HCT116 (cell line): Measurements from ENCODE around the gene MOB3B. TPM values are rescaled to one million over a fixed set of nuclear protein-coding genes. Genes with fewer than 3 reads are reported as not detected.

Experiments used
- ATAC-seq: fragments of 200-7000 bp; cut with Tn5 transposase; 2 replicates; pipeline ENCODE4 v1.9.1; 2020; ENCODE audit warnings: mild to moderate bottlenecking, moderate library complexity
- BruUV-seq: library from RNA; stranded (reverse); fragments of 400-500 nt; replicated peaks from 2 replicates; lab custom pipeline; 2021; lab: Mats Ljungman, UMichigan
- CTCF ChIA-PET: fragments of 300-600 bp; sonication (Branson Sonifier 250); formaldehyde crosslinking; loops from one replicate; lab custom pipeline; 2021; ENCODE audit warnings: antibody characterized with exemption; lab: Charles Lee
- POLR2A ChIA-PET: fragments of 300-600, 350-600 bp; sonication (Branson Sonifier 250); formaldehyde crosslinking; loops from one replicate; lab custom pipeline; 2021; ENCODE audit warnings: antibody characterized with exemption; lab: Charles Lee
- RAD21 ChIA-PET, 2 experiments: fragments of 300-600 bp; sonication (Branson Sonifier 250); formaldehyde crosslinking; loops; one replicate each; lab custom pipeline; 2023; ENCODE audit warnings: low total read pairs in 2 of 2; ENCODE audit not compliant: uncharacterized antibody in 2 of 2, unreplicated experiment in 2 of 2, low non-redundant PET in 1 of 2; lab: Charles Lee
- DNase-seq: peaks from one replicate; pipeline ENCODE4 v3.0.0-alpha.2; 2010; ENCODE audit warnings: low read depth, low spot score
- H2AFZ ChIP-seq: fragments of 200-600 bp; shearing (Covaris generic), sonication (generic); 2 replicates; pipeline ENCODE4 v1.6.1; 2017; ENCODE audit warnings: low read depth, mixed run types, mixed read lengths, antibody characterized with exemption, low read length; ENCODE audit not compliant: poor library complexity, severe bottlenecking
- H3K27ac ChIP-seq: 2 replicates; pipeline ENCODE4 v1.5.1; 2012; ENCODE audit warnings: low read depth, low read length
- H3K27me3 ChIP-seq: fragments of 200-600 bp; sonication (generic); 2 replicates; pipeline ENCODE4 v1.6.1; 2016; ENCODE audit warnings: mixed run types, low read length, mixed read lengths; ENCODE audit not compliant: insufficient read depth
- H3K36me3 ChIP-seq, 2 experiments: fragments of 200-500 bp in 1 of 2; fragments of 200-600 bp in 1 of 2; sonication (Bioruptor generic) in 1 of 2; sonication (generic) in 1 of 2; 2 replicates each; pipeline versions ENCODE4 v1.5.1 to v1.6.1; 2014 to 2016; ENCODE audit warnings: low read length in 2 of 2, inconsistent platforms in 1 of 2, mixed read lengths in 1 of 2, mixed run types in 1 of 2; ENCODE audit not compliant: insufficient read depth in 2 of 2, control insufficient read depth in 1 of 2
- H3K4me1 ChIP-seq, 2 experiments: fragments of 200-600 bp in 1 of 2; sonication (generic) in 1 of 2; 2 replicates each; pipeline versions ENCODE4 v1.5.1 to v1.6.1; 2012 to 2017; ENCODE audit warnings: low read length in 2 of 2, inconsistent platforms in 1 of 2, mild to moderate bottlenecking in 1 of 2, mixed read lengths in 1 of 2, mixed run types in 1 of 2, moderate library complexity in 1 of 2; ENCODE audit not compliant: insufficient read depth in 2 of 2, control insufficient read depth in 1 of 2
- H3K4me2 ChIP-seq: fragments of 200-600 bp; sonication (generic); 2 replicates; pipeline ENCODE4 v1.6.1; 2017; ENCODE audit warnings: mixed run types, low read length, mixed read lengths
- H3K4me3 ChIP-seq, 2 experiments: fragments of 200-600 bp in 1 of 2; sonication (generic) in 1 of 2; replicated peaks in 1 of 2; 2 replicates each; pipeline ENCODE4 v1.5.1; 2011 to 2016; ENCODE audit warnings: low read length in 2 of 2, control low read depth in 1 of 2, low read depth in 1 of 2, mild to moderate bottlenecking in 1 of 2, mixed read lengths in 1 of 2, mixed run types in 1 of 2
- H3K79me2 ChIP-seq: fragments of 200-600 bp; sonication (generic); 2 replicates; pipeline ENCODE4 v1.6.1; 2017; ENCODE audit warnings: mild to moderate bottlenecking, mixed run types, low read length, moderate library complexity, mixed read lengths; ENCODE audit not compliant: insufficient read depth
- H3K9ac ChIP-seq: fragments of 200-600 bp; sonication (generic); 2 replicates; pipeline ENCODE4 v1.6.1; 2016; ENCODE audit warnings: low read length, mixed read lengths
- H3K9me2 ChIP-seq: fragments of 200-600 bp; sonication (generic), shearing (Covaris generic); 2 replicates; pipeline ENCODE4 v1.6.1; 2017; ENCODE audit warnings: mixed run types, mild to moderate bottlenecking, moderate library complexity; ENCODE audit not compliant: insufficient read depth
- H3K9me3 ChIP-seq, 2 experiments: fragments of 200-500 bp in 1 of 2; fragments of 200-600 bp in 1 of 2; sonication (Bioruptor generic) in 1 of 2; sonication (generic) in 1 of 2; 2 replicates each; pipeline ENCODE4 v1.6.1; 2014 to 2017; ENCODE audit warnings: low read length in 2 of 2, mixed read lengths in 2 of 2, inconsistent platforms in 1 of 2, low read depth in 1 of 2, mild to moderate bottlenecking in 1 of 2, mixed run types in 1 of 2, moderate library complexity in 1 of 2; ENCODE audit not compliant: control insufficient read depth in 1 of 2, insufficient read depth in 1 of 2
- H4K20me1 ChIP-seq: fragments of 200-600 bp; sonication (generic), shearing (Covaris generic); 2 replicates; pipeline ENCODE4 v1.6.1; 2017; ENCODE audit warnings: mixed run types, mild to moderate bottlenecking, moderate library complexity; ENCODE audit not compliant: insufficient read depth
- CEBPB ChIP-seq: IDR thresholded peaks from 2 replicates; pipeline ENCODE4 v1.6.1; 2012; ENCODE audit warnings: low read depth
- POLR2A ChIP-seq: IDR thresholded peaks from 2 replicates; pipeline ENCODE4 v1.7.0; 2011; ENCODE audit warnings: borderline replicate concordance; ENCODE audit not compliant: insufficient read depth, insufficient read length; ENCODE audit errors: extremely low read depth
- RAD21 ChIP-seq: IDR thresholded peaks from 2 replicates; pipeline ENCODE4 v1.6.1; 2012; ENCODE audit warnings: low read depth, mild to moderate bottlenecking
- SIN3A ChIP-seq: IDR thresholded peaks from 2 replicates; pipeline ENCODE4 v1.6.1; 2012; ENCODE audit warnings: low read depth
- ZNF274 ChIP-seq: fragments of 200-500 bp; sonication (Bioruptor generic); IDR thresholded peaks from 2 replicates; pipeline ENCODE4 v1.6.1; 2014; ENCODE audit warnings: mild to moderate bottlenecking, low read depth, low read length, inconsistent platforms
- intact Hi-C: fragments of 100-400 bp; cut with micrococcal nuclease; formaldehyde crosslinking; loops from 2 replicates; pipeline ENCODE4 v1.10.0; 2022
- total RNA-seq: library from RNA; stranded (reverse); gene quantifications from one replicate; pipeline ENCODE4 v1.2.1, GENCODE V29; 2021; ENCODE audit not compliant: unreplicated experiment
- TF ChIP-seq, protein P1 (sequence below): IDR thresholded peaks from 2 replicates; pipeline ENCODE4 v1.6.1; 2012; ENCODE audit warnings: low read depth
- TF ChIP-seq, protein P2 (sequence below): IDR thresholded peaks from 2 replicates; pipeline ENCODE4 v1.6.1; 2012

MOB3B gene
- total RNA-seq, 1 experiment from 2014 or later = 1.2 TPM

DNA sequence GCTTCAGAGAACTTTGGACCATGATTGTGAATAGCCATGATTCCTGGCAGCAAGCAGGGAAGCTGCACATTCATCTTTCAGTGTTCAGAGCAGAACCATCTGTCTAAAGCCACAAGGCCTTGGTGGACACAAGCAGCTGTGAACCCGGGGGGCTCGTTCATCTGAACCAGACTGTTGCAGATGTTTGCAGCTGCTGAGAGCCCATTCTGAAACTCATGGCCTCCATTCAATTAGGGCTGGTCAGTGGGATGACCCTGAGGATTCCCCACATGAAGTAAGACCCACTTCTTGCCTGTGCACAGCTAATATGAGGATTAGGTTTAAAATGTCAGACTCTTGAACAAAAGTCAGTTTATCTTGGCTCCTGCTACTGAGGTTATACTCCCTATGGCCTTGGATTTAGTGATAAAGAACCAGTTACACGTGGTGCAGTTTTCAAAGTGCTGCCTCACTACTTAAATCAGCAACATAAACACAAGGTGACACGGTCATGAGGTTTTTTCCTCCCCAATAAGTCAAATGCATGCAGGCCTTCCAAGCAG is 115.3 kb downstream of the MOB3B start:
- H3K27ac ChIP-seq = no peak overlapping the region
- no peaks in the 10 kb centered on the region for H3K9me3 ChIP-seq
- no peaks in the 10 kb centered on the region for H4K20me1 ChIP-seq
- H3K9ac ChIP-seq = no peak overlapping the region
- ChIA-PET RAD21 (no interaction called here), POLR2A (no interaction called here), CTCF (no interaction called here)
- TF ChIP-seq ZNF274 (no peak), SIN3A (no peak)
- TF ChIP-seq, protein P1, sequence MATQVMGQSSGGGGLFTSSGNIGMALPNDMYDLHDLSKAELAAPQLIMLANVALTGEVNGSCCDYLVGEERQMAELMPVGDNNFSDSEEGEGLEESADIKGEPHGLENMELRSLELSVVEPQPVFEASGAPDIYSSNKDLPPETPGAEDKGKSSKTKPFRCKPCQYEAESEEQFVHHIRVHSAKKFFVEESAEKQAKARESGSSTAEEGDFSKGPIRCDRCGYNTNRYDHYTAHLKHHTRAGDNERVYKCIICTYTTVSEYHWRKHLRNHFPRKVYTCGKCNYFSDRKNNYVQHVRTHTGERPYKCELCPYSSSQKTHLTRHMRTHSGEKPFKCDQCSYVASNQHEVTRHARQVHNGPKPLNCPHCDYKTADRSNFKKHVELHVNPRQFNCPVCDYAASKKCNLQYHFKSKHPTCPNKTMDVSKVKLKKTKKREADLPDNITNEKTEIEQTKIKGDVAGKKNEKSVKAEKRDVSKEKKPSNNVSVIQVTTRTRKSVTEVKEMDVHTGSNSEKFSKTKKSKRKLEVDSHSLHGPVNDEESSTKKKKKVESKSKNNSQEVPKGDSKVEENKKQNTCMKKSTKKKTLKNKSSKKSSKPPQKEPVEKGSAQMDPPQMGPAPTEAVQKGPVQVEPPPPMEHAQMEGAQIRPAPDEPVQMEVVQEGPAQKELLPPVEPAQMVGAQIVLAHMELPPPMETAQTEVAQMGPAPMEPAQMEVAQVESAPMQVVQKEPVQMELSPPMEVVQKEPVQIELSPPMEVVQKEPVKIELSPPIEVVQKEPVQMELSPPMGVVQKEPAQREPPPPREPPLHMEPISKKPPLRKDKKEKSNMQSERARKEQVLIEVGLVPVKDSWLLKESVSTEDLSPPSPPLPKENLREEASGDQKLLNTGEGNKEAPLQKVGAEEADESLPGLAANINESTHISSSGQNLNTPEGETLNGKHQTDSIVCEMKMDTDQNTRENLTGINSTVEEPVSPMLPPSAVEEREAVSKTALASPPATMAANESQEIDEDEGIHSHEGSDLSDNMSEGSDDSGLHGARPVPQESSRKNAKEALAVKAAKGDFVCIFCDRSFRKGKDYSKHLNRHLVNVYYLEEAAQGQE = no peak
- H3K79me2 ChIP-seq = no peaks in the 10 kb centered on the region
- intact Hi-C loops = no loop called here
- H3K4me1 ChIP-seq = no peaks in the 10 kb centered on the region
- no peak overlapping the region for H3K4me3 ChIP-seq
- no TSS peak for BruUV-seq
- H3K9me2 ChIP-seq = no peaks in the 10 kb centered on the region
- ATAC-seq = no peak
- H3K4me2 ChIP-seq = no peak overlapping the region
- H3K36me3 ChIP-seq = no peaks in the 10 kb centered on the region
- H3K27me3 ChIP-seq = peaks cover 21% of the 10 kb centered on the region
- no peak overlapping the region for H2AFZ ChIP-seq
- DNase-seq = no peak

DNA sequence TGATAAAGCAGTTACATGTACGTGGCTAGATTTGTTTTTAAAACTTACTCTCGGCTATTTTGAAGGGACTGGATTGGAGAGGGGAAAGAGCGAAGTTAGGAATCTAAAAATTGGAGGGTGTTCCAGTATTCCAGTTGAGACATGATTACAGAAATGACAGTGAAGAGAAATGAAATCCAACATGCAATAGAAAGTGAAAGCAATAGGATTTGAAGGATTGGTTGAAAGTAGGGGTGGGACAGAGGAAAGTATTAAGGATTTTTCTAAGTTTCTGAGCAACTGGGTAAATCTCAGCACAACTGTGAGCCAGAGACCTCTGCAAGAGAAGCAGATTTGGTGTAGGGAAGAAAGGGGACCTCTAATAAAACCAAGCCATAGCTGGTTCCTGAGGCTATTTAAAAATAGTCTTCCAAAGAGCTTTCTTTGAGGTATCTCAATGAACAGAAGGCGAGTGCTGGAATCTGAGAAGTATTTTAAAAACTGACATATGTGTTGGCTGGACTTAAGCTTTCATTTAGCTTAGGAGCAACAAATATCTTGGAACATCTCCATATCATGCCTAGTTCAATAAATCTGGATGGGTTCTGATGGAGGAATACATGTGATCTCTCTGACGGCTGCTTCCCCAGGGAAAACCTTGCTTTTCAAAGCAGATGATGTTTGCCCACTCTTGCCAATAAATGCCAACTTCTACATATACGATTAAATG is 115.9 kb downstream of the MOB3B start:
- Histone ChIP-seq H3K27ac (no peak overlapping the region), H3K9ac (no peak overlapping the region), H3K4me1 (no peaks in the 10 kb centered on the region), H3K4me2 (no peak overlapping the region), H3K9me2 (no peaks in the 10 kb centered on the region), H3K36me3 (no peaks in the 10 kb centered on the region), H4K20me1 (no peaks in the 10 kb centered on the region), H3K9me3 (no peaks in the 10 kb centered on the region), H2AFZ (no peak overlapping the region), H3K27me3 (peaks cover 21% of the 10 kb centered on the region), H3K79me2 (no peaks in the 10 kb centered on the region), H3K4me3 (no peak overlapping the region)
- TF ChIP-seq RAD21 (no peak), CEBPB (no peak), POLR2A (no peak), ZNF274 (no peak)
- TF ChIP-seq, protein P2, sequence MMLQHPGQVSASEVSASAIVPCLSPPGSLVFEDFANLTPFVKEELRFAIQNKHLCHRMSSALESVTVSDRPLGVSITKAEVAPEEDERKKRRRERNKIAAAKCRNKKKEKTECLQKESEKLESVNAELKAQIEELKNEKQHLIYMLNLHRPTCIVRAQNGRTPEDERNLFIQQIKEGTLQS = no peak
- intact Hi-C loops = no loop called here
- DNase-seq (no peak), ATAC-seq (no peak)
- ChIA-PET POLR2A (no interaction called here), RAD21 (no interaction called here), CTCF (no interaction called here)
- no TSS peak for BruUV-seq
